ENCODE results near the gene TBC1D22A. TPM values are rescaled to one million over a fixed set of nuclear protein-coding genes. Genes with fewer than 3 reads are reported as not detected.

The TBC1D22A gene
- total and polyA plus RNA-seq, 9 of the 15 experiments (the other 6 are each of a cell fraction or from before 2014, with no cell fraction given): 0.20 to 11.5 (median 5.2) TPM

DNA sequence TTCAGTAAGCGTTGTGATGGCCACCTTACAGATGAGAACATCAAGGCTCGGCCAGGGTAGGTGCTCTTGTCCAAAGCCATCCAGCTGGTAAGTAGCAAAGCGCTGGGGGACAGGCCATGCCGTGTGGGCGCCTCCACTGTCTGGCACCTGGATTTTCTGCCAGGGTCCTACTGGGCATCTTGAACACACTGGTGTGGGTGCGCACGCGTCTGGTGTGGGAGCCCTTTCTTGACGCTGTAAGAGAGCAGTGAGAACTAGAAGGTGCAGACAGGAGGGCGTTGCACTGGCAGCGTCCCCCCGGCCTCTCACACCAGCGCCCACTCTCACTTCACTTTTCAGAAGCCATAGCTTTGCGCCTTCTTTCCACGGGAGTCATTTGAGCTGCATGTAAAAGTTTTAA, 296.6 kb downstream of the TBC1D22A start (continued):
- TF ChIP-seq, protein P1, sequence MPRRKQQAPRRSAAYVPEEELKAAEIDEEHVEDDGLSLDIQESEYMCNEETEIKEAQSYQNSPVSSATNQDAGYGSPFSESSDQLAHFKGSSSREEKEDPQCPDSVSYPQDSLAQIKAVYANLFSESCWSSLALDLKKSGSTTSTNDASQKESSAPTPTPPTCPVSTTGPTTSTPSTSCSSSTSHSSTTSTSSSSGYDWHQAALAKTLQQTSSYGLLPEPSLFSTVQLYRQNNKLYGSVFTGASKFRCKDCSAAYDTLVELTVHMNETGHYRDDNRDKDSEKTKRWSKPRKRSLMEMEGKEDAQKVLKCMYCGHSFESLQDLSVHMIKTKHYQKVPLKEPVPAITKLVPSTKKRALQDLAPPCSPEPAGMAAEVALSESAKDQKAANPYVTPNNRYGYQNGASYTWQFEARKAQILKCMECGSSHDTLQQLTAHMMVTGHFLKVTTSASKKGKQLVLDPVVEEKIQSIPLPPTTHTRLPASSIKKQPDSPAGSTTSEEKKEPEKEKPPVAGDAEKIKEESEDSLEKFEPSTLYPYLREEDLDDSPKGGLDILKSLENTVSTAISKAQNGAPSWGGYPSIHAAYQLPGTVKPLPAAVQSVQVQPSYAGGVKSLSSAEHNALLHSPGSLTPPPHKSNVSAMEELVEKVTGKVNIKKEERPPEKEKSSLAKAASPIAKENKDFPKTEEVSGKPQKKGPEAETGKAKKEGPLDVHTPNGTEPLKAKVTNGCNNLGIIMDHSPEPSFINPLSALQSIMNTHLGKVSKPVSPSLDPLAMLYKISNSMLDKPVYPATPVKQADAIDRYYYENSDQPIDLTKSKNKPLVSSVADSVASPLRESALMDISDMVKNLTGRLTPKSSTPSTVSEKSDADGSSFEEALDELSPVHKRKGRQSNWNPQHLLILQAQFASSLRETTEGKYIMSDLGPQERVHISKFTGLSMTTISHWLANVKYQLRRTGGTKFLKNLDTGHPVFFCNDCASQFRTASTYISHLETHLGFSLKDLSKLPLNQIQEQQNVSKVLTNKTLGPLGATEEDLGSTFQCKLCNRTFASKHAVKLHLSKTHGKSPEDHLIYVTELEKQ (CRISPR knock-in tag; IDR thresholded peaks at IDR 0.05): no peak
- TF ChIP-seq KHSRP (IDR thresholded peaks at IDR 0.05) (no peak), FOS (IDR thresholded peaks at IDR 0.05; ENCODE audit: extremely low read depth, insufficient read length) (no peak), HMGN3 (IDR thresholded peaks at IDR 0.05; ENCODE audit: borderline replicate concordance, extremely low read depth, insufficient read length, low read depth, low read length) (no peak), E2F3 (CRISPR knock-in tag; IDR thresholded peaks at IDR 0.05) (no peak), GABPB1 (CRISPR knock-in tag; IDR thresholded peaks at IDR 0.05) (no peak), TBL1XR1 (IDR thresholded peaks at IDR 0.05; ENCODE audit: low read length in 2 of 2) (no peak), MYC (IDR thresholded peaks at IDR 0.05; ENCODE audit: low read depth, low read length) (no peak), MYC (CRISPR knock-in tag; IDR thresholded peaks at IDR 0.05; ENCODE audit: borderline replicate concordance, low read depth) (no peak), HNRNPH1 (optimal IDR thresholded peaks at IDR 0.05; ENCODE audit: low read depth, low read length) (no peak), HNRNPUL1 (IDR thresholded peaks at IDR 0.05; ENCODE audit: low read length) (no peak), YBX1 (IDR thresholded peaks at IDR 0.05) (no peak)
- TF ChIP-seq, protein P2, sequence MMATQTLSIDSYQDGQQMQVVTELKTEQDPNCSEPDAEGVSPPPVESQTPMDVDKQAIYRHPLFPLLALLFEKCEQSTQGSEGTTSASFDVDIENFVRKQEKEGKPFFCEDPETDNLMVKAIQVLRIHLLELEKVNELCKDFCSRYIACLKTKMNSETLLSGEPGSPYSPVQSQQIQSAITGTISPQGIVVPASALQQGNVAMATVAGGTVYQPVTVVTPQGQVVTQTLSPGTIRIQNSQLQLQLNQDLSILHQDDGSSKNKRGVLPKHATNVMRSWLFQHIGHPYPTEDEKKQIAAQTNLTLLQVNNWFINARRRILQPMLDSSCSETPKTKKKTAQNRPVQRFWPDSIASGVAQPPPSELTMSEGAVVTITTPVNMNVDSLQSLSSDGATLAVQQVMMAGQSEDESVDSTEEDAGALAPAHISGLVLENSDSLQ (IDR thresholded peaks at IDR 0.05): no peak
- TF ChIP-seq, protein P3, sequence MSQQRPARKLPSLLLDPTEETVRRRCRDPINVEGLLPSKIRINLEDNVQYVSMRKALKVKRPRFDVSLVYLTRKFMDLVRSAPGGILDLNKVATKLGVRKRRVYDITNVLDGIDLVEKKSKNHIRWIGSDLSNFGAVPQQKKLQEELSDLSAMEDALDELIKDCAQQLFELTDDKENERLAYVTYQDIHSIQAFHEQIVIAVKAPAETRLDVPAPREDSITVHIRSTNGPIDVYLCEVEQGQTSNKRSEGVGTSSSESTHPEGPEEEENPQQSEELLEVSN (IDR thresholded peaks at IDR 0.05; ENCODE audit: borderline replicate concordance in 1 of 2, extremely low read depth in 1 of 2, insufficient read depth in 1 of 2, insufficient read length in 1 of 2, low read depth in 1 of 2, low read length in 1 of 2, poor library complexity in 1 of 2, severe bottlenecking in 1 of 2): no peak

Measured in K562 (cell line).